Spleen (tissue), 7 donors: Measurements from ENCODE around the gene DNAH10.

Experiments used
- CTCF ChIP-seq, 11 experiments: fragments of 200-600 bp in 7 of 11; fragments of 450-650 bp in 4 of 11; sonication (generic) in 4 of 11; IDR thresholded peaks in 8 of 11; conservative IDR thresholded peaks in 3 of 11; 1 replicate in 7 of 11; 2 replicates in 4 of 11; pipeline versions ENCODE4 v1.4.0 to v1.8.0; 2016 to 2021; ENCODE audit warnings: antibody characterized with exemption in 11 of 11, inconsistent platforms in 4 of 11, mild to moderate bottlenecking in 1 of 11
- POLR2A ChIP-seq, 3 donors: fragments of 450-650 bp; IDR thresholded peaks; one replicate each; pipeline ENCODE4 v1.5.1; 2017; ENCODE audit warnings: antibody characterized with exemption in 3 of 3, mild to moderate bottlenecking in 1 of 3
- donor health status: DM: no; HTN: no; CAD: no; lungs with moderate emphysema.
- donor health status: DM: no; HTN: no; CAD: no.
- donor health status: DM: no; HTN: no; CAD: no.

GRCh38 chr12:123984903-123985302 lies 222.8 kb downstream of the DNAH10 start:
- no peak for TF ChIP-seq CTCF (IDR thresholded peaks at IDR 0.05 in 8 of 11, conservative IDR thresholded peaks at IDR 0.05 in 3 of 11)
- no peak for TF ChIP-seq POLR2A (IDR thresholded peaks at IDR 0.05)
